Stimulated activated CD8-positive, alpha-beta memory T cell treated with anti-CD3 and anti-CD28 coated beads, Interleukin-12 subunit alpha, Interleukin-12 subunit beta, amount 100 ng/mL, for 24 hours (primary cell): ENCODE data around the gene HS6ST3.
"Not testable (repeated sequence)": the region's sequence is repeated elsewhere in the genome, so short reads cannot be mapped to it uniquely, and the experiment has no call there.

Experiments
- DNase-seq: peaks from one replicate; pipeline ENCODE4 v3.0.0-alpha.2; 2020; ENCODE audit errors: extremely low read depth

The HS6ST3 gene

DNA sequence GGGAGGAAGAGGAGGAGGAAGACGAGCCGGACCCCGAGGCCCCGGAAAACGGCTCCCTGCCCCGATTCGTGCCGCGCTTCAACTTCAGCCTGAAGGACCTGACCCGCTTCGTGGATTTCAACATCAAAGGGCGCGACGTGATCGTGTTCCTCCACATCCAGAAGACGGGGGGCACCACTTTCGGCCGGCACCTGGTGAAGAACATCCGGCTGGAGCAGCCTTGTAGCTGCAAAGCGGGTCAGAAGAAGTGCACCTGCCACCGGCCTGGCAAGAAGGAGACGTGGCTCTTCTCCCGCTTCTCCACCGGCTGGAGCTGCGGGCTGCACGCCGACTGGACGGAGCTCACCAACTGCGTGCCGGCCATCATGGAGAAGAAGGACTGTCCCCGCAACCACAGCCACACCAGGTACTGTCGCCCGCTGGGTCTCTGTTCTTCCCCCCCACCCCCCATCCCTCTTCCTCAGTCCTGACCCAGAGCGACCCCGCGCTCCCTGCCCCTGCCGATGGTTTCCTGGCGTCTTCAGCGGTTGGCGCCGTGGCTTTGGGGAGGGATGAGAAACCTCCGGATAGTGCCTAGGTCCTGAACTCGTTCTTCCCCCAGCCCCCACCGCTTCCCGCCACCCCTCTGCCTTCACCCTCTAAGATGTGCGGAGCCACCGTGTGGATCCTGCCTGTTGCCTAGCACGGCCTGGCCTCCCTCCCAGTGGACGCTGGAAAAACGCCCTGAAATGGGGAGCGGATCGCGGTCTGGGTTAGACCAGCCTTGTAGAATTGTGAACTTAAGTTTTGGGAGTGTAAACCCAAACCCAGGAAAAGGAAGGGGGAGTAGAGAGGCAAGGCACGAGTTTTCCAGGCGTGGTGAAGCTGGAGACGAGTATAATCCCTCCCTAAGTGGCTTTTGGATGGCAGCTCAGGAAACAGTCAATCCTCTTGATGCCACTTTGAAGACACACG is 1.5 kb downstream of the HS6ST3 start:
- DNase-seq = no peak

GRCh38 chr13:96093296-96094006 is 3.5 kb downstream of the HS6ST3 start:
- no peak for DNase-seq

DNA sequence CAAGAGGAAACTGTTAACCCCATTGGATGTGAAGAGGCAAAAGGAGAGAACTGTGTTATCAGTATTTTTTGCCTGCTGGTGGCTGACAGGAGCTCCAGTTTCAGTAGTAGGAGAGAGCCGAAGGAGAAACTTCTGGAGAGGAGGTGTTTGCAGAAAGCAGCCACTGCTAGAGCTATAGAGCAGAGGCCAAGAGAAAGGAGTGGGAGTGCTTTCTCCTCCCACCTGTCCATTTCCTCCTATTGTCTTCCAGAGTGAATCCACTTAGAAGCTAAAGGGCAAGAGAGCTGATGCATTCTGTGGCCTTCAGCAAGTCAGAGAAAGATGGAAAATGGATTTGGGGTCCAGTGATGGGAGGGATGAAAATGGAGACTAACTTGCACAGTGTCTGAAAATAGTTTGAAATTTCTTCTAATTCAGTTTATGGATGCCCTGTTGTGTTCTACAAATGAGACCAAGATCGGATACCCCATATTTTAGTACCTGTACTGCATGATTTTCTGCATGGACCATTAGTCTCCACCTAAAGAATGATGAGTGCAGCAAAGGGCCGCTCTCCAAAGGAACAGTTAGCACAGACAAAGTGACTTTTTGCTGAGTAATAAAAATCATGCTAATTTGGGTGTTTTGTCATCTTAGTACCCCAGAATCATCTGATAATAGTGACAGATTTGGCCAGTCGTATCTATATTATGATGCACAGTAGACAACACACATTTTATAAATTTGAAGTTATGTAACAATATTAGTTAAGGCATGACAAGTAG is 10.7 kb downstream of the HS6ST3 start:
- DNase-seq = no peak

DNA sequence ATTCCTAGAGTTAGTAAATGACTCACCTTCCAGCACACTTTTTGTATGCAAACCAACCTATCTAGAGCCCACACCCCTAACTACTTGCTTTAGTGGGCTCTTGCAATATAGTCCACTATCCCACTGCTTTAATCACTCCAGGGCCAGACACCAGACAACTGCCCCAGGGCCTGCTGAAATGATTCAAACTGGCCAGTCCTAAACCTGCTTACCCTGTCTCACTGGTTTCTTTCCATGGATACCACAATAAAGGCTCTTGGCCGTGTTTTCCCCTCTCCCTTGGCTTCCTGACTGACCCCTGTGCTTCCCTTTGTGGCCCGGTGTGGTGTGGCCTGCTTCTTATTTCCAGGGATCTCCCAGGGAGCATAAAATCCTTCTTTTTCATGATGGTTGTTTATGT is 14.6 kb downstream of the HS6ST3 start:
- no peak for DNase-seq

GRCh38 chr13:96108072-96108471 is 18.2 kb downstream of the HS6ST3 start:
- DNase-seq = not testable (repeated sequence)

DNA sequence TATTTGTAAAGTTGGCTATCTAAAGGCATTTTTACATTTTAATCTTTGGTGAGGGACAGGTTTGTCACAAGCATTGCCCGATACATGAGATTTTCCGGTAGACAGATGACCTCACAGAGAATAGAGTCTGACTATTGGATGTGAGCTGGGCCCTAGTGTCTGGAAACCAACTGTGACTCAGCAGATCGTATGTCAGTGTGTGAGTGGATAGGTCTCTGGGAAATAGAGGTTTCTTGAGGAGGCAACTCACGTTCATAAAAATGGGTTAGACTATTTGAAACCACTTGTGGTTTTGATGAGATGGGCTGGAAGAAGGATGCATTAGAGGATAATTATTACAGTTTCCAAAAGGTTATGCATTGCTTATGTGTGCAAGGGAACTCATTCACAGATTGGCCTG is 19.2 kb downstream of the HS6ST3 start:
- DNase-seq = no peak

DNA sequence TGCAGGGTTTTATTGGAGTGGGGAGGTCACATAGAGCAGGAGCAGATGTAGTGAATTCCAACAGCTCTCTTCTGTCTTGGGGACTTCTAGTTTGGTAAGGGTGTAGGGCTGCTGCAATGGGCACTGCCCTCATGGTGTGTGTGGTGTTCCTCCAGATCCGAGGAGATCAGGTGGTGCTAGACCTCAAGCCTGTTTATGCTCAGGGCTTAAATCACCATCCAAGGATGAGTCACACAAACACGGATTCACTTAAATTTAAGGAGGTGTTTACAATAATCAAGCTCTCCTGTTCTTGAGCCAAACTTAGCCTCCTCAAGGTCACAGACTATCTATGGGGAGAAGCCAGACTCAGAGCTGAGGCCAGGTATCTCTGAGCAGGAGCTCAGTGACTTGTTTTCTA is 23.0 kb downstream of the HS6ST3 start:
- DNase-seq = no peak

DNA sequence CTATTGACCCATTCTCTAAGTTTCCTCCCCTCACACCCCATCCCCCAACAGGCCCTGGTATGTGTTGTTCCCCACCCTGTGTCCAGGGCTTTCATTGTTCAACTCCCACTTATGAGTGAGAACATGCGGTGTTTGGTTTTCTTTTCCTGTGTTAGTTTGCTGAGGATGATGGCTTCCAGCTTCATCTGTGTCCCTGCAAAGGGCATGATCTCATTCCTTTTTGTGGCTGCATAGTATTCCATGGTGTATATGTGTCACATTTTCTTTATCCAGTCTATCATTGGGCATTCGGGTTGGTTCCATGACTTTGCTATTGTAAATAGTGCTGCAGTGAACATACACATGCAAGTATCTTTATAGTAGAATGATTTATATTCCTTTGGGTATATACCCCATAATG is 25.5 kb downstream of the HS6ST3 start:
- not testable (repeated sequence) for DNase-seq

- DNase-seq = no peak
These were observed 30.0 kb downstream of the HS6ST3 start for GRCh38 chr13:96119921-96120320.

- no peak for DNase-seq
These were observed 41.0 kb downstream of the HS6ST3 start for GRCh38 chr13:96130818-96131340.

- DNase-seq = no peak
These were observed 51.1 kb downstream of the HS6ST3 start for GRCh38 chr13:96141032-96141431.

DNA sequence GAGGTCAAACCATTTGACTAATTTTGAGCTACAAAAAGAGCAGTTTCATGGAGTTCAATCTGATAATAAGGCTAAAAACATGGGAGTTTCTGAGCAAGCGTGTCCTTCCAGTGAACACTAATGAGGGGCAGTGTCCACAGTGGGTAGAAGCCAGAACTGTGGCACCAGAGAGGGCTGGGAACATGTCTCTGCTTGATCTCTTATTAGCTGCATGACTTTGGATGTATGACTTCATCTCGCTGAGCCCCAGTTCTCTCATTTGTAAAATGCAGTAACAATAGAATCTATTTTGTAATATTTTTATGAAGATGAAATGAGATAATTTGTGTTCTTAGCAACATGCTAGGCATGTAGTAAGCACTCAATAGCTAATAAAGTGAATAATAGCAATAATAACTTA is 69.8 kb downstream of the HS6ST3 start:
- DNase-seq = no peak

- no peak for DNase-seq
These were observed 71.2 kb downstream of the HS6ST3 start for GRCh38 chr13:96161141-96161540.

DNA sequence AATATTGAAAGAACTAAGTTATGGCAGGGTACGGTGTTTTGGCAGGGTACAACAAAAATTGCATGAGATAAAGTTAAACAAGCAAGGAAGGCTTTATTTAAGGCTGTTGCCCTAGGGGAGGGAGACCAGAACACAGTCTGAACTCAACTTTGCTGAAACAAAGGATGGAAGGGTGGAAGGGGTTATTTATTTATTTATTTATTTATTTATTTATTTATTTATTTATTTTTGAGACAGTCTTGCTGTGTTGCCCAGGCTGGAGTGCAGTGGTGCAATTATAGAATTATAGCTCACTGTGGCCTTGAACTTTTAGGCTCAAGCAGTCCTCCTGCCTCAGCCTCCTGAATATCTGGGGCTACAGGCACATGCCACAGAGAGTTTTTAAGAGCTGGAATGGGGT is 75.9 kb downstream of the HS6ST3 start:
- DNase-seq = no peak

DNA sequence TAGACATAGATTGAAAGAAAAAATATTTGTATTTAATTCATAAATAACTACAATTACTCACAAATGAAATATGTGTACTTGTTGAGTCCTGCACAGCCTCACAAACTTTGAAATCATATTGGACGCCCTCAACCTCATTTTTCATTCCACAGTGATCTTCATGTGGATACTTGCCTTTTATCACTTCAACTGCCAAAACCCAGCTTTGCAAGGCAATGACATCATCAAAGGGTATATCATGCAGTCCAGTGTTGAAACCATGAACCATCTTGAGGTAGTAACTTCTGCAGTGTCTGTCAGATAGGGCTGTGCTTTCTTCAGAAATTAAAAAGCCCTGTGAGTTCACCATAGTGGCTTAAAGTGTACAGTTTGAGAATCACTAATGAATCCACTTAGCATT is 82.2 kb downstream of the HS6ST3 start:
- DNase-seq = no peak

DNA sequence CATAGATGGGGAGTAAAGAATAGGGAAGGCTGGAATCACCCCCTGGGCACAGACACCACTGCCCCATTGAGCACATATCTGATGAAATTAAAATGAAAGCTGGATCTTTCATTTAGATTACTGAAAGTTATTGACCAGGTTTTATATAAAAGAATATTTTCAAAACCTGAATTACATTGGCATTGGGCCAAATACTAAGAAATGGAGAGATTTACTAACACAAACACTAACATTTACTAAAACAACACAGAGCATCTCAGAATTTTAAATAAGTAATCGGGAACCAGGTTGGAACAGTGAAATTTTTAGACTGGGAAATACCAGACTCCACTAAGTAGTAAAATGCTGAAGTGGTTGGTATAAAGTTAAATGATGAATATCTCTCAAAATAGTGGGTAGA is 88.9 kb downstream of the HS6ST3 start:
- no peak for DNase-seq

DNA sequence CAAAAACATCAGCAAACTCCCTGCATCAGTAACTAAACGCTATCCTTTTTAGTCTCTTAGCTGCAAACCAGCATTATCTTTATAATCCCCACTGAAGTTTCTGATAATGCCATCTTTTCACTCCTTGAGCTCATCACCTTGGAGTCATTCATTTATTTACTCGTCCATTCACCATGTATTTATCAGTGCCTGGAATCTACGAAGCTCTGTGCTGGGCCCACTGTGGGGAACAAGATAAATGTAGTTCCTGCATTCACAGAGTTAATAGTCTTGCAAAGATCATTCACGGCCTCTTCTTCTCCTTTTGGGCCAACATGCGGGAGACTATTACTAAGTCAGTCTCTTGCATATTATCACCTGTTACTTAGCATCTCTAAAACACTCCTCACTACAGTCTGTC is 89.4 kb downstream of the HS6ST3 start:
- DNase-seq = no peak

GRCh38 chr13:96181911-96182310 is 92.0 kb downstream of the HS6ST3 start:
- no peak for DNase-seq

GRCh38 chr13:96185818-96186217 is 95.9 kb downstream of the HS6ST3 start:
- no peak for DNase-seq

GRCh38 chr13:96191367-96191766 is 101.5 kb downstream of the HS6ST3 start:
- no peak for DNase-seq

- DNase-seq = no peak
These were observed 103.9 kb downstream of the HS6ST3 start for GRCh38 chr13:96193728-96194310.

DNA sequence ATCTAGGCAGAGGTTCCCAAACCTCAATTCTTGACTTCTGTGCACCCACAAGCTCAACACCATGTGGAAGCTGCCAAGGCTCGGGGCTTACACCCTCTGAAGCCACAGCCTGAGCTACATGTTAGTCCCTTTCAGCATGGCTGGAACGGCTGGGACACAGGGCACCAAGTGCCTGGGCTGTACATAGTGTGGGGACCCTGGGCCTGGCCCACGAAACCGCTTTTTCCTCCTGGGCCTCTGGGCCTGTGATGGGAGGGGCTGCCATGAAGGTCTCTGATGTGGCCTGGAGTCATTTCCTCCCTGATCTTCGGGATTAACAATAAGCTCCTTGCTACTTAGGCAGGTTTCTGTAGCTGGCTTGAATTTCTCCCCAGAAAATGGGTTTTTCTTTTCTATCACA is 108.1 kb downstream of the HS6ST3 start:
- DNase-seq = no peak
